Stimulated activated CD8-positive, alpha-beta memory T cell treated with anti-CD3 and anti-CD28 coated beads, Interleukin-12 subunit alpha, Interleukin-12 subunit beta, amount 100 ng/mL, for 1 hour (primary cell): ENCODE results near the gene SLC4A8.

ENCODE experiments used
- DNase-seq: peaks from one replicate; pipeline ENCODE4 v3.0.0-alpha.2; 2020; ENCODE audit warnings: low read depth

Gene SLC4A8

DNA sequence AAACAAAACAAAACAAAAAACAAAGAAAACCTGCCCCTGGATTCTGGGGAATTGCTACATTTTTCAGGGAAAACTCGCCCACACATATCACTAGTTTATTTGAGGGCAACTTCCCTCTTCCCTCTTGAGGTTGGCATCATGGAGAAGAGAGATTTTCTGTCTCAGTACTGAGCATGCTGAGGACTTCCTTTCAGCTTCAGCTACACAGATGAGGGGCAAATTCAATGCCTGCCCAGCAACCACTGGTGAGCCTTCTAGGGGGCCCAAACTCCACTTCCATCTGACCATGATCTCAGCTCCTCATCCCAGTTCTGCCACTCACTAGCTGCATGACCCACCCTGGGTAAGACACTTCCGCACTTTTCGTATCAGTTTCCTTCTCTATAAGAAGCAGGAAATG lies 103.3 kb downstream of the SLC4A8 start:
- DNase-seq: no peak

DNA sequence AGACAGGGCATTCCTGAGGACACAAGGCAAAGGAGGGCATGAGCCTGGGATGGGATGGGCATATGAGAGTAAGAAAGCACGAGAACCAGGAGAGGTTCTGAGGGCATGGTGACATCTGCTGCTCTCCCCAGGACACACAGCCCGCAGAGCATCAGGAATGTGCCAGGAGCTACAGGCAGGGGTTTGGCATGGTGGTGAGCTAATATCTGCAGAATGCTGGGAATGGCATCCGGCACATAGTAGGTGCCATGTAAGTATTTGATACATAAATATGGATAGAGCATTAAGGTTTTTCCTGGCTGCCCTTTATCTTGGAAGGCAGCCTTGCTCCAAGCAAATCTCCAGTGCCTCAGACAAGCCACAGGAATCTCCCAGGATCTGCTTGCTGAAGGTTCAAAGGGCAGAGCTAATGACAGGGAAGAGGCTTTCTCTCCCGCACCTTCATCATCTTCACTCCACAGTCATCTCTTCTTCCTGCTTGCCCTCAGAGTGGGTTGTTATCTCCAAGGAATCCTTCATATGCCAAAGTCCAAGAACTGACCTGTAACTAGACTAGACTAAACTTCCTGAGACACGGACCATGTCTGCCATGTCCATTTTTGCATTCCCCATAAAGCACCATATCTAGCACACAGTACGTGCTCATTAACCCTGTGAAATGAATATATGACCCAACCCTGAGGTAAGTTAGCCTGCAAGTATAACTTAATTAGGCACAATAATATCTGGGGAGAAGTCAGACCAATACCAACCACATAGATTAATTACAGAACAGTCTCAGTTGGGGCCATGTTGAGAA lies 104.4 kb downstream of the SLC4A8 start:
- DNase-seq: no peak

GRCh38 chr12:51529651-51529970 lies 105.0 kb downstream of the SLC4A8 start:
- DNase-seq: no peak

GRCh38 chr12:51530208-51530607 lies 105.6 kb downstream of the SLC4A8 start:
- no peak for DNase-seq

- DNase-seq: no peak
Observed at GRCh38 chr12:51531284-51531977, 106.8 kb downstream of the SLC4A8 start.

DNA sequence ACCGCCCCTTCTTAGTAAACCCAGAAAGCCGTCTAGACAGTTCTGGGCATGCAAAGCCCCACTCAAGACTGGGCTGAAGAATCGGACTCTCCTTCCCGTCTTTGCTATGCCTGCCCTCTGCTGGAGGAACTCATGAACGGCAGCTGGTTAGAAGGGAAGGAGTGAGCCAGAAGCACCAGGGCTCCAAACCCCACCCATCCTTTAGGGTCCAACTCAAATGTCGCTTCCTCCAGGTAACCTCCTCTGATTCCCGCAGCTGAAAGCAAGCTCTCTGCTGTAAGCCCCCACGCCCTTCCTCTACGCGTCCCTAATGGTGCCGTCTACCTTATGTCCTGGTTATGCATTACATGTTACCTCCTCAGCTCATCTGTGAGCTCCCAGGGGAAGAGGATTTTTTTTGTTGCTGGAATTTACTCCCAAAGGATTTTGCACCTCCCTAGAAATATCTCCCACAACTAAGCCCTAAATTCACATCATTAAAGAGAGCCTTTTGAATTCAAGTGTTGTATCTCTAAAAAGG lies 107.4 kb downstream of the SLC4A8 start:
- peak; percentile 52 for DNase-seq

- no peak for DNase-seq
Observed at GRCh38 chr12:51533799-51534198, 109.2 kb downstream of the SLC4A8 start.

DNA sequence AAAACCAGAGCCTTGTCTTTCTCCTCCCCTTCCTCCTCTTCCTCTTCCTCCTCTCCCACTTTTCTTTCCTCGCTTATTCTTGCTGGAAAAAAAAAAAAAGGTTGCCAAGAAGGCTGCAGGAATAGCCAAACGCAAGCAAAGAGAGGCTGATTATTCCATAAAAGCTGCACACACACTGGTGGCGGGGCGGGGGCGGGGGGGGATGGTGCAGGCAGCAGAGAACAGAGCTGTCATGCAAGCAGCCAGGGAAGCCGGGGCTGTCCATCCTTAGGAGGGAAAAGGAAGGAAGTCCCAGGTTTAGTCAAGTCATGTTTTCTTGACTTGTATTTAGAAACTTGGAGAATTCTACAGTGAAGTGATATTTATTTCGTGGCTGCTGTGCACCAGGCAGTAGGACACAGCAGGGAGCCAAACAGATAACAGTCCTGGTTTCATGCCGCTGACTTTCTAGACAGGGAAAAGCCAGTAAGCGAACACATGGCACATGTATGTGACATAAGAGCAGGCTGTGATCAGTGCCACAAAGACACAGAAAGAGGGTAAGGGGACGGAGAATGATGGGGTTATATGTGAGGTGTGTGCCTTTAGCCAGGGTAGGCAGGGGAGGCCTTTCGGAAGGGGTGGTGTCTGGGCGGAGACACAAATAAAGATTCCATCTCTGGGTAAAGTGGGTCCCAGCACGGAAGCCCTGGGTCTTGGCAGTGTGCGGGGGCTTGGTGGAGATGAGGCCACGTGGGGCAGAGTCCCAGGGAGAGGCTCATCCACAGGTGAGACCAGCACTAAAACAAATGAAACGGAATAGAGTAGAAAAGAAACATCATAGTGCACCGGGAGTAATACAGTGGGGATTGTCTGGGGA lies 109.8 kb downstream of the SLC4A8 start:
- no peak for DNase-seq

- DNase-seq: no peak
Observed at GRCh38 chr12:51536159-51536558, 111.5 kb downstream of the SLC4A8 start.

DNA sequence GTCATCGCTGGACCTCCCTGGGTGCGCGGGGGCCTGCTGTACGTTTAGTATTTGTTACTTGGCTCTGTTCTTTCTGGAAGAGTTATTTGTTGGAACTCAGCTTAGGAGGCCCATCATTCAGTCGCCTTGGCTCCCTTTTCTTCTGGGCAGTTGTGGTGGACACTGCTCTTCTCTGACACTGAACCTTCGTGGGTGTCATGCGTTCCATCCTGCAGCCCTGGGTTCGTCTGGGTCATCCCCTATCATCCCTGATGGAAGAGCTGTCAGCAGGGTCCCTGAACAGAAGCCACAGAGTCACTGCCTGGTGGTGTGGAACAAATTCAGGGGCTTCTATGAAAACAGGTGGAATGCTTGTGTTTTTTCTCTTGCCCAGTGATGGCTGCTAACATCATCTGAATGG lies 113.5 kb downstream of the SLC4A8 start:
- no peak for DNase-seq

DNA sequence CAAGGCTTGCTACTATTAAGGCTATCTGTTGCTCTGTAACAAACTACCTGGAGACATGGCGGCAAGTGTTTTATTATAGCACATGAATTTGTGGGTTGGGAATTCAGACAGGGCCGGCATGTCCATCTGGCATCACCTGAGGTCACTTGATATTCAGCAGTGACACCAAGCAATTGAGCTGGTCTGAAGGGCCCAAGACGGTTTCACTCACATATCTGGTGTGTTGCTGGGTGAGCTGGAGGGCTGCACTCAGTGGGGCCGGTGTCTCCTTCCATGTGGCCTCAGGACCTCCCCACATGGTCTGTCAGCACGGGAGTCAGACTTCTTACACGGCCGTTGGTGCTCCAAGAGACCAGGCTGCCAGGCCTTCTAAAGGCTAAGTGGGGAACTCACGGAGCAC lies 114.0 kb downstream of the SLC4A8 start:
- no peak for DNase-seq

DNA sequence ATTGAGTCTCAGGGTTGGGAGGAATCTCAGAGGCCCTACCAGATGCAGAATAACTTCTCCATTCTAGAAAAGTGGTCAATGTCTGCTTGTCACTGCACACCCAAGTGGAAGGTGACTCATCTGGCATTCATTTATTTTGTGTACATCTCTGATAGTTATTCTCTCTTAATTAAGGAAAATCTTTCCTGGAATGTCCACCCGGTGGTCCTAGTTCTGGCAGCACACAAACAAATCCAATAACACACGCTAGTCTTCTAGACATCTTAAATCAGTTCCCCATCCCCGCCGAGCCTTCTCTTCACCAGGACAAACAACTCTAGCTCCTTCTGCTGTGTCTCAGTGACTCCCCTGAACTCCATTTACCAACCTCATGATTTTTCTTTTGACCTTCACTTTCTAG lies 116.4 kb downstream of the SLC4A8 start:
- no peak for DNase-seq

DNA sequence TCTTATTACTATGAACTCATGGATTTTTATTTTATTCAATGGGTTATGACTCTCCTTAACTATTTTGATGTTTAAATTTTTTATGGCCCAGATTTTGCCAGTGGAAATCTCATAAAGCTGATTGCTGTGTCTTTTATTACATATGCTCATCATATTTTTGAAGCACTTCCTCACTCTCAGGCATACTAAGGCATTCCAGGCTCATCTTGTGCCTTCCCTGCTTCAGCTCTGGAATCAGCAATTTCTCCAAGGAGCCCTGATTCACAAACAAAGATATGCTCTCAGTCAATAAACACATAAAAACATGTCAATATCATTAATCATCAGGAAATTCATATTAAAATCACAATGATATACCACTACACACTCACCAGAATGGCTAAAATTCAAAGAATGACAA lies 121.5 kb downstream of the SLC4A8 start:
- no peak for DNase-seq

GRCh38 chr12:51547606-51548005 lies 123.0 kb downstream of the SLC4A8 start:
- no peak for DNase-seq

DNA sequence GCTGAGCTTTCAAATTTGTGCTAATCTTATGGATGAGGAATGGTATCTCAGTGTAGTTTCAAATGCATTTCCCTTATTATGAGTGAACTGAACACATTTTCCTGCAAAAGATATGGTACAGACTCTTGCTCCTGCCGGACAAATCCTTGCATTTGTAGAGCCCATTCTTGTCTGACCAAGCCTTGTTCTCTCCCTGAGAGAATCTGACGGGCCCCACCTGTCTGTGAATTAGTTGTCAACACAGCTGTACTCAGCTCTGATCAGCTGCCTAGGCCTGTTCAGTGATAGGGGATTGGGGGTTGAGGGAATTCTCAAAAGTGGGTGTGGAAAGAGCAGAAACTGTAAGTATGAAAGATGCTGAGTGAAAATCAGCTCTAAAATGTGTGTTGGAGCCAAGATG lies 123.6 kb downstream of the SLC4A8 start:
- no peak for DNase-seq

DNA sequence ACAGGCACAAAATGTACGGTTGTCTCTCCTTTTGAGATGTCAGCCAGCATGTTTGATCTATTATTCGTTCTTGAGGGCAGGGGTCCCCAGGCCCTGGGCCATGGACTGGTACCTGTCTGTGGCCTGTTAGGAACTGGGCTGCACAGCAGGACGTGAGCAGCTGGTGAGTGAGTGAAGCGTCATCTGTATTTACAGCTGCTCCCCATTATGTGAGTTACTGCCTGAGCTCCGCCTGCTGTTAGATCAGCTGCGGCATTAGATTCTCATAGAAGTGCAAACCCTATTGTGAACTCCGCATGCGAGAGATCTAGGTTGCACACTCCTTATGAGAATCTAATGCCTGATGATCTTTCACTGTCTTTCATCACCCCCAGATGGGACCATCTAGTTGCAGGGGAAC lies 125.0 kb downstream of the SLC4A8 start:
- DNase-seq: no peak
